Measurements from ENCODE around the gene TPRX2. TPM values are rescaled to one million over a fixed set of nuclear protein-coding genes. Genes with fewer than 3 reads are reported as not detected.
"Not testable (repeated sequence)": the region's sequence is repeated elsewhere in the genome, so short reads cannot be mapped to it uniquely, and the experiment has no call there.

Gene TPRX2
- total and polyA plus RNA-seq, 10 donors, result not detected

DNA sequence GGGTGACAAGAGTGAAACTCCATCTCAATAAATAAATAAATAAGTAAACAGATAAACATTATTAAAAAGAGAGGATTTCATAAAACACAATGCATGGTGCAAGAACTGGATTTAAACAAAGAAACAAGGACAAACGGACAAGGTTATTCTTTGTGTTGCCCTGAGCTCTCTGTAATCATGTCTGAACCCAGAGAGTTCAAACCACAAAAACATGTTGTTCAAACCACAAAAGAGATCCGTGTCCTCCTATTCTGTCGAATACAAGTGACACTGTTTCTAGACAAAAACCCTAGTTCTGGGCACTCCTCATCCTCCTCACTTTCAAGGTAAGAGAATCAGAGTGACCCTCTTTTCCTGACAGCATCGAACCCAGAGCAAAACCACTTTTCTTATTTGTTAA is 4.6 kb upstream of the TPRX2 start:
- H3K4me3 ChIP-seq, result no peak overlapping the region
- TF ChIP-seq, protein P1, sequence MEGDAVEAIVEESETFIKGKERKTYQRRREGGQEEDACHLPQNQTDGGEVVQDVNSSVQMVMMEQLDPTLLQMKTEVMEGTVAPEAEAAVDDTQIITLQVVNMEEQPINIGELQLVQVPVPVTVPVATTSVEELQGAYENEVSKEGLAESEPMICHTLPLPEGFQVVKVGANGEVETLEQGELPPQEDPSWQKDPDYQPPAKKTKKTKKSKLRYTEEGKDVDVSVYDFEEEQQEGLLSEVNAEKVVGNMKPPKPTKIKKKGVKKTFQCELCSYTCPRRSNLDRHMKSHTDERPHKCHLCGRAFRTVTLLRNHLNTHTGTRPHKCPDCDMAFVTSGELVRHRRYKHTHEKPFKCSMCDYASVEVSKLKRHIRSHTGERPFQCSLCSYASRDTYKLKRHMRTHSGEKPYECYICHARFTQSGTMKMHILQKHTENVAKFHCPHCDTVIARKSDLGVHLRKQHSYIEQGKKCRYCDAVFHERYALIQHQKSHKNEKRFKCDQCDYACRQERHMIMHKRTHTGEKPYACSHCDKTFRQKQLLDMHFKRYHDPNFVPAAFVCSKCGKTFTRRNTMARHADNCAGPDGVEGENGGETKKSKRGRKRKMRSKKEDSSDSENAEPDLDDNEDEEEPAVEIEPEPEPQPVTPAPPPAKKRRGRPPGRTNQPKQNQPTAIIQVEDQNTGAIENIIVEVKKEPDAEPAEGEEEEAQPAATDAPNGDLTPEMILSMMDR (IDR thresholded peaks at IDR 0.05 in 8 of 11, conservative IDR thresholded peaks at IDR 0.05 in 3 of 11), result no peak
- TF ChIP-seq POLR2A (IDR thresholded peaks at IDR 0.05), result no peak
- no peak for TF ChIP-seq POLR2AphosphoS5 (IDR thresholded peaks at IDR 0.05)
- no peaks in the 10 kb centered on the region for H3K9me3 ChIP-seq
- H3K36me3 ChIP-seq, result no peaks in the 10 kb centered on the region
- no peaks in the 10 kb centered on the region for H3K4me1 ChIP-seq
- intact Hi-C loops (cut with DNase I; ENCODE audit: low total_unique reads), result no loop called here
- H3K27me3 ChIP-seq (replicated peaks in 1 of 7), result peaks cover 0 to 87% (median 8%) of the 10 kb centered on the region in 7 donors
- H3K27ac ChIP-seq, result no peak overlapping the region
- WGBS, 5 donors, result 26 to 41% (median 35%) methylated on average over 4 of the region's 4 CpGs
- no peak for DNase-seq

DNA sequence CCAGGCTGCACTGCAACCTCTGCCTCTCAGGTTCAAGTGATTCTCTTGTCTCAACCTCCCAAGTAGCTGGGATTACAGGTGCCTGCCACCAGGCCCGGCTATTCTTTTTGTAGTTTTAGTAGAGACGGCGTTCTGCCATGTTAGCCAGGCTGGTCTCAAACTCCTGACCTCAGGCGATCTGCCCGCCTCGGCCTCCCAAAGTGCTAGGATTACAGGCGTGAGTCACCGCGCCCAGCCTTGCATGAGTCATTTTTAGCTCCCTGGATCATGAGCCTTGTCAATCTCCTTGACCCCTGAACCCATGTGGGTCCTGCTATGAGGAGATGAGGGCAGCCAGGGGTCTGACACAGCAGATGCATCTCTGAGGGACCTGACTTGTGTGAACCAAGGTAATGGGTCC is 804 bp upstream of the TPRX2 start:
- WGBS, 5 donors, result 82 to 93% (median 89%) methylated on average over 9 of the region's 9 CpGs
- peaks cover 0 to 63% (median 8%) of the 10 kb centered on the region in 7 donors for H3K27me3 ChIP-seq (replicated peaks in 1 of 7)
- H3K27ac ChIP-seq; H3K4me3 ChIP-seq; H3K36me3 ChIP-seq; intact Hi-C loops (cut with DNase I; ENCODE audit: low total_unique reads); H3K9me3 ChIP-seq; H3K4me1 ChIP-seq: not testable (repeated sequence)
- peak; percentile 34 for DNase-seq

DNA sequence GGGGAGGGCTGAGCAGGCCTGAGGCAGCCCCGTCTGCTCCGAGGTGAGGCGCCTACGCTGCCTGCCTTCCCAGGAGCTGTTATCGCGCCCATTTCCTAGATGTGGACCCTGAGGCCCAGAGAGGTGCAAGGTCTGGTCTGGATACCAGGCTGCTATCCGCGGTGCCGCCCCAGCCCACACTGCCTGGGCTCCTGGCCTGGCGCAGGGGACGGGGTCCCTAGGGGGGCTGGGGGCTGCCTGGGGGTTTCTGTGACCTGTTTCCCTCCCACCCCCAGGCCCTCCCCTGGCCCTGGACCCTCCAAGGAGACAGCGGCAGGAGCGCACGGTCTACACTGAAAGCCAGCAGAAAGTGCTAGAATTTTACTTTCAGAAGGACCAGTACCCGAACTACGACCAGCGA is 803 bp downstream of the TPRX2 start:
- H3K4me1 ChIP-seq; H3K36me3 ChIP-seq; H3K27ac ChIP-seq; H3K4me3 ChIP-seq; DNase-seq; intact Hi-C loops (cut with DNase I; ENCODE audit: low total_unique reads); H3K9me3 ChIP-seq: not testable (repeated sequence)
- peaks cover 0 to 48% (median 0%) of the 10 kb centered on the region in 7 donors for H3K27me3 ChIP-seq (replicated peaks in 1 of 7)
- 85 to 97% methylated on average over 9 to 10 of the region's 17 CpGs; no CpG with 5 or more reads in 3 of the 5 donors for WGBS, 5 donors

DNA sequence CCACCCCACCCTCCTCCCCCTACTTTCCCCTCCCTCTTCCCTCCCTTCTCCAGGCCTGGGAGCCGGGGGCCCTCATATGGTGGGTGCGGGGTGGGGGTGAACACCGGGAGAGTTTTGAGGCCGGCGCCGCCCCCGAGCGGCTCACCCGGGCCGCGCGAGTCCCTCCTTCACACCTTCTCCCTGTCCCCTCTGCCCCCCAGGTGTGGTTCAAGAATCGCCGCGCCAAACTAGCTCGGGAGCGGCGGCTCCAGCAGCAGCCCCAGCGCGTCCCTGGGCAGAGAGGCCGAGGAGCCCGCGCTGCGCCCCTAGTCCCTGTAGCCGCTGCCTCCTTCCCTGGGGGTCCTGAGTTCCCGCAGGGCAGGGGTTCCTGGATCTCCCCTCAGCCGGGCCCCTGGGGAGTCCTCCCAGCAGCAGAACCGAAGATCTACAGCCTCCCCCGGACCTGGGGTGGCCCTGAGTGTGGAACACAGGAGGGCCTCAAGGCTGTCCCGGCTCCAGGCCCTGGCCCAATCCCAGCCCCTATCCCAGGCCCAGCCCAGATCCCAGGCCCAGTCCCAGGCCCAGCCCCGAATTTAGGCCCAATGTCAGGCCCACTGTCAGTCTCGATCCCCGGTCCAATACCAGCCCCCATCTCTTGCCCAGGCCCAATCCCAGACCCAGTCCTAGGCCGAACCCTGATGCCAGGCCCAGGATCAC is 1.7 kb downstream of the TPRX2 start:
- 51 to 77% (median 63%) methylated on average over 13 to 30 of the region's 34 CpGs for WGBS, 5 donors
- H3K27ac ChIP-seq, result no peak overlapping the region
- intact Hi-C loops (cut with DNase I; ENCODE audit: low total_unique reads), result no loop called here
- TF ChIP-seq, protein P1 (IDR thresholded peaks at IDR 0.05 in 8 of 11, conservative IDR thresholded peaks at IDR 0.05 in 3 of 11), result no peak
- no peak for TF ChIP-seq POLR2A (IDR thresholded peaks at IDR 0.05)
- TF ChIP-seq POLR2AphosphoS5 (IDR thresholded peaks at IDR 0.05), result no peak
- no peaks in the 10 kb centered on the region for H3K36me3 ChIP-seq
- H3K4me3 ChIP-seq, result no peak overlapping the region
- DNase-seq, result no peak
- H3K27me3 ChIP-seq (replicated peaks in 1 of 7), result peaks cover 0 to 44% (median 0%) of the 10 kb centered on the region in 7 donors
- H3K4me1 ChIP-seq, result peaks cover 0 to 5% (median 0%) of the 10 kb centered on the region in 6 donors
- H3K9me3 ChIP-seq, result peaks cover 0 to 9% (median 2%) of the 10 kb centered on the region in 8 donors

DNA sequence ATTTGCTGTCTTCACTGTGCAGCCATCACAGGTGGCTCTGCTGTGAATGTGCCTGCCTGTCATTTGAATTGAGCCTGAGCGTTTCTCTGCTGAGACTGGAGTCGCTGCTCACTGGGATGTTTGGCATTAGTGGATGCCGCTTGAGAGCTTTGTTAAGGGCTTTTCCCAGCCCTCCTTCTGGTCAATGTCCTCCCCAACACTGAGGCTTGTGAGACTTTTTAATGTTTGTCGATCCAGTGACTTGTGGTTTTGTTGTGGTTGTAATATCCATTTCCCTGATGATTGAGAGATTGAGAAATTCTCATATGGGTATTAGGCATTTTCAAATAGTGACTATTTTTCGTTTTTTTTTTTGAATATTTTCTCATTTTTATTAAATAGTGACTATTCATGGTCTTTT is 2.6 kb downstream of the TPRX2 start:
- H3K9me3 ChIP-seq, result peaks cover 0 to 9% (median 2%) of the 10 kb centered on the region in 8 donors
- TF ChIP-seq, protein P1 (IDR thresholded peaks at IDR 0.05 in 8 of 11, conservative IDR thresholded peaks at IDR 0.05 in 3 of 11), result no peak
- TF ChIP-seq POLR2AphosphoS5 (IDR thresholded peaks at IDR 0.05), result no peak
- no peak for TF ChIP-seq POLR2A (IDR thresholded peaks at IDR 0.05)
- no peak for DNase-seq
- no peak overlapping the region for H3K4me3 ChIP-seq
- H3K4me1 ChIP-seq, result peaks cover 0 to 5% (median 0%) of the 10 kb centered on the region in 6 donors
- intact Hi-C loops (cut with DNase I; ENCODE audit: low total_unique reads), result no loop called here
- H3K27me3 ChIP-seq (replicated peaks in 1 of 7), result peaks cover 0 to 36% (median 0%) of the 10 kb centered on the region in 7 donors
- WGBS, 5 donors, result 88 to 94% (median 91%) methylated on average over 5 of the region's 5 CpGs
- no peak overlapping the region for H3K27ac ChIP-seq
- no peaks in the 10 kb centered on the region for H3K36me3 ChIP-seq
